Choroid plexus epithelial cell (primary cell): Measurements from ENCODE around the gene PPP1R27.

Source experiments
- DNase-seq: peaks from one replicate; pipeline ENCODE4 v3.0.0-alpha.2; 2010; ENCODE audit warnings: low read depth
- H3K4me3 ChIP-seq: 2 replicates; pipeline ENCODE4 v1.5.1; 2011; ENCODE audit warnings: low read depth, mild to moderate bottlenecking, control low read depth, low read length, moderate library complexity
- TF ChIP-seq, protein P1 (sequence below): conservative IDR thresholded peaks from 2 replicates; pipeline ENCODE4 v1.5.1; 2011; ENCODE audit warnings: low read depth, mild to moderate bottlenecking, control low read depth, inconsistent platforms, low read length, moderate library complexity

The PPP1R27 gene

DNA sequence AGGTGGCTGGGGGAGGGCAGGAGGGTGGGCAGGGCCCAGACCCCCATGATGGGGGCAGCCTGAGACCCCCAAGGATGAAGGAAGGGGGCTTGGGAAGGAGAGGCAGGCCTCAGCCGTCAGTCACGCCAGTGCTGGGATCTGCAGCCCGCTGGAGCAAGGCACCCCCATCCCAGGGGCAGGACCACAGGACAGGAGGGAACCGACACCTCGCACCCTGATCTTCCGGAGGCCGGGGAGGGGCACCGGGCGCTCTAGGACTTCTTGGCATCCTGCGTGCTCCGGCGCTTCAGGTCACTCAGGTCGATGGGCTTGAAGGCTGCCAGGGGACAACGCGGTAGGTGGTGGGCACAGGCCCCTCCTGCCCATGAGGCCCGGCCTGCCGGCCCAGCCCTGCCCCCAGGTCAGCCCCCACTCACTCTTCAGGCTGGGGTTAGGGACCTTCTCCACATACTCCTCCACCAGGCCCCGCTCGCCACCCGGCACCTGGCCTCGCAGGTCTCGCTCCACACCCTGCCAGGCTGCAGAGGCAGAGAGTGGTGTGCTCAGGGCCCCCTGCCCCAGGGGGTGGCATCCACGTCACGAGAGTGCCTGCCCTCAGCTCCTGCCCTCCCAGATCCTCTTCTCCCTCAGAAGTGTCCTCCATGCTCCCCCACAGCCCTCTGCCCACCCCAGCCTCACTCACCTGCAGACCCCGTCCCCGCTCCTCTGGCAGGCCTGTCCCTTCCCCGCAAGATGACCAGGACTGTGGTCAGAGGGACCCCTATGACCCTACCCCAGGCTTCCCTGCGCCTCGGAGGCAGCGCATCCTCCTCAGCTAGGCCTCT, 11.6 kb downstream of the PPP1R27 start:
- no peak overlapping the region for H3K4me3 ChIP-seq
- no peak for DNase-seq
- TF ChIP-seq, protein P1, sequence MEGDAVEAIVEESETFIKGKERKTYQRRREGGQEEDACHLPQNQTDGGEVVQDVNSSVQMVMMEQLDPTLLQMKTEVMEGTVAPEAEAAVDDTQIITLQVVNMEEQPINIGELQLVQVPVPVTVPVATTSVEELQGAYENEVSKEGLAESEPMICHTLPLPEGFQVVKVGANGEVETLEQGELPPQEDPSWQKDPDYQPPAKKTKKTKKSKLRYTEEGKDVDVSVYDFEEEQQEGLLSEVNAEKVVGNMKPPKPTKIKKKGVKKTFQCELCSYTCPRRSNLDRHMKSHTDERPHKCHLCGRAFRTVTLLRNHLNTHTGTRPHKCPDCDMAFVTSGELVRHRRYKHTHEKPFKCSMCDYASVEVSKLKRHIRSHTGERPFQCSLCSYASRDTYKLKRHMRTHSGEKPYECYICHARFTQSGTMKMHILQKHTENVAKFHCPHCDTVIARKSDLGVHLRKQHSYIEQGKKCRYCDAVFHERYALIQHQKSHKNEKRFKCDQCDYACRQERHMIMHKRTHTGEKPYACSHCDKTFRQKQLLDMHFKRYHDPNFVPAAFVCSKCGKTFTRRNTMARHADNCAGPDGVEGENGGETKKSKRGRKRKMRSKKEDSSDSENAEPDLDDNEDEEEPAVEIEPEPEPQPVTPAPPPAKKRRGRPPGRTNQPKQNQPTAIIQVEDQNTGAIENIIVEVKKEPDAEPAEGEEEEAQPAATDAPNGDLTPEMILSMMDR = no peak

DNA sequence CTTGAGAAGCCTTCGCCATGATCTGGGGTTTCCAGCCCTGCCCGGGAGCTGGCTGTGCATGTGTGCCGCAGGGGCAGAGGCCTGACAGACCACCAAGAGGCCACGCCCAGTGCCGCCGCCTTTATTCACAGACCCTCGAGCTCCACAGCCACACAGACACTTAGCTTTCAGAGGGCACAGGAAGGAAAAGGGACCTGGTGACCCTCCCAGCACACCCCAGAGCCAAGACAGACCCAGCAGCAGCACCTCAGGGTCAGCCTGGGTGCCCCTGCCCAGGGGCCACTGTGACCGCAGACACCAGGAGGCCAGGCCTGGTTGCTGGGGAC, 12.6 kb downstream of the PPP1R27 start:
- TF ChIP-seq, protein P1 = no peak
- no peak for DNase-seq
- H3K4me3 ChIP-seq = no peak overlapping the region

DNA sequence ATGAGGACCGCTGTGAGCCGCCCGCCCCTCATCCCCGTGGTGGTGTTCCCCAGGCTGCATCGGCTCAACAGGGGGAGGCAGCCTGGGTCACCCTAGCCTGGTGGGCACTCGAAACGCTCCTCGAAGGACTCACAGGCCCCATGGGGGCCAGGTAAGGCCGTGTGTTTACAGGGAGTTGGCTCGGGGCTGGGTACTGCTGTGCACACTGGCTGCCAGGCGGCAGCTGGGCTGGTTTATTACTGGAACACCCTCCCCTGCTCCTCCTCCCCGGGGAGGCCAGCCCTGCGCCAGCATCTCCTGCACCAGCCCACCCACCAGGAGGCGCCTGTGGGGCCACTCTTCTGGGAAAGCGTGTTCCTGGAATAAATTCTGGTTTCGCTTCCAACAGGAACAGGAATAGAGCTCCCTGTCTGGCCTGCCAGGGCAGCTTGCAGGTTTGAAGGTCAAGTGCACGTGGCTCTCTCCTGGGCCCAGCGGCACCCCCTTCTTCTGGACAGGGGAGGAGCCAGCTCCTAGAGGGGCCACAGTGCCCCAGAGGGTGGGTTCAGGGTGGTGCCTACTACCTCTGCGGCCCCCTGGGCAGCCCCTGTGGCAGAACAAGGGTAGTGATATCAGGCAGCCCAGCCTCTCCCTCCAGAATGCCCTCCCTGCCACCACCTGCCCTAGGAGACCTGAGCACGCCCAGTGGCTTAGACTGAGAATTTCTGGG, 13.1 kb downstream of the PPP1R27 start:
- peak; percentile 45 for DNase-seq
- TF ChIP-seq, protein P1 = peak; percentile 47
- no peak overlapping the region for H3K4me3 ChIP-seq

DNA sequence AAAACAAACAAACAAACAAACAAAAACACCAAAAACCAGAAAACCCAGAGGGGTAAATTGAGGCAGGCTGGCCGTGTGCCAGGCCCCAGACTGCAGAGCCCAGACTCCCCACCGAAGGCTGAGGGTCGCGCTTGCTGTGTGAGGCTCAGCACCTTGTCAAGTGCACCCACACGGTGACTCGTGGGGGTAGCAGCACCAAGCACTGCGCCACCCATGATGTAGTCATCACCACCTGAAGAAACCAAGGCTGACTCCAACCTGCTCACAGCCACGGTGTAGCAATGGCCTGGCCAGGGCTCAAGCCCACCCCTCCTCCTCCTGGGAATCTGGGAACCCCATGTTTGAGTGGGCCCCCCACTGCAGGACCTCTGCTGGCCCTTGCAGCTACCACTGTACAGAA, 13.7 kb downstream of the PPP1R27 start:
- H3K4me3 ChIP-seq = no peak overlapping the region
- no peak for DNase-seq
- TF ChIP-seq, protein P1 = no peak

DNA sequence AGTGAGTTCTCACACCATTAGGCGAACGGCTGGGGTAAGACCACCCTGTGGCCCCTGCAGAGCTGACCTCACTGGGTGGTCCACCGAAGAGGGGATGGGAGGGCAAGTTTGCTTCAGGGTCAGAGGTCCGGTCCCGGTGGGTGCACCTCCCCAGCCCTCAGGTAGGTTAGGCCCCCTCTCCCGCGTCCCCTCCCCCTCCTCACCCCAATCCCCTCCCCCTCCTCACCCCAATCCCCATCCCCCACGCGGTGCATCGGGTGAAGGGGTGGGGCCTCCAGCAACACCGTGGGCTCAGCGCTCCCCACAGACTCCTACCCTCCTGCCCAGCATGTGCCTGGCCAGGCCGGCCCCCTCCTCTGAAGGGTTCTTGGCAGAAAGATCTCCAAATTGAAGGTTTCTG, 15.1 kb downstream of the PPP1R27 start:
- H3K4me3 ChIP-seq = no peak overlapping the region
- TF ChIP-seq, protein P1 = no peak
- no peak for DNase-seq

DNA sequence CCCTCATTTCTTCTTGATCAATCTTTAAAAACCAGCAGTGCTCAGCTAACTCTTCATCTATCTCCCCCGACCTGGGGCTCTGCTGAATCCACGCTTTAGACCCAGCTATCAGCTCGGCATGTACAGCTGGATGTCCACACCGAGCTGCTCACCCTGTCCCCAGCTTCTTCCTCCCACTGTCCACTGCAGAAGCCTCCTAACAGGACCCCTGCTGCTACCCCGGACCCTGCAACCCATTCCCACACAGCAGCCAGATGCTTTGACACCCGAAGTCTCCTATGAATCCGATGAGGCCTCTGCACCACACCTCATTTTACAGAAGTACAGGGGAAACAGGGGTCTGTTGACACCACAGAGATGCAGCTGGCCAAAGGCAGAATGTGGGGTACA, 17.1 kb downstream of the PPP1R27 start:
- TF ChIP-seq, protein P1 = no peak
- no peak overlapping the region for H3K4me3 ChIP-seq

DNA sequence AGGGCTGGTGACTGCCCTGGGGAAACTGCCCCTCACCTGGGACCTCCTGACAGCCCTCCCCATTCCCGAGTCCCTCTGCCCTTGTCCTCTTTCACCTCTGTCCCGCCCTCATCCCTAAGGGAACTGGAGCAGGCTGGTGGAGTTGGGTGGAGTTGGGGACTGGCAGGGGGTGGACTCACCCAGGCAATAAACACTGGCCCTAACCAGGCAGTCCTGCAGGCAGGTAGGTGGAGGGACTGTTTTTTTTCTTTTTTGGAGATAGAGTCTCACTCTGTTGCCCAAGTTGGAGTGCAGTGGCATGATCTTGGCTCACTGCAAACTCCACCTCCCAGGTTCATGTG, 19.2 kb downstream of the PPP1R27 start:
- TF ChIP-seq, protein P1 = no peak
- no peak for DNase-seq
- no peak overlapping the region for H3K4me3 ChIP-seq

More for the DNA sequence above, 17.1 kb downstream of the PPP1R27 start:
- DNase-seq = no peak
